ENCODE measurements around the gene LRRC56. TPM values are rescaled to one million over a fixed set of nuclear protein-coding genes. Genes with fewer than 3 reads are reported as not detected.
A peak's percentile ranks its signal among the peaks of the same experiment; 100 is the strongest.
"Not testable (repeated sequence)": the region's sequence is repeated elsewhere in the genome, so short reads cannot be mapped to it uniquely, and the experiment has no call there.

The LRRC56 gene
- total and polyA plus RNA-seq, 4 experiments from 2014 or later: 0.24 to 4.6 (median 3.0) TPM

DNA sequence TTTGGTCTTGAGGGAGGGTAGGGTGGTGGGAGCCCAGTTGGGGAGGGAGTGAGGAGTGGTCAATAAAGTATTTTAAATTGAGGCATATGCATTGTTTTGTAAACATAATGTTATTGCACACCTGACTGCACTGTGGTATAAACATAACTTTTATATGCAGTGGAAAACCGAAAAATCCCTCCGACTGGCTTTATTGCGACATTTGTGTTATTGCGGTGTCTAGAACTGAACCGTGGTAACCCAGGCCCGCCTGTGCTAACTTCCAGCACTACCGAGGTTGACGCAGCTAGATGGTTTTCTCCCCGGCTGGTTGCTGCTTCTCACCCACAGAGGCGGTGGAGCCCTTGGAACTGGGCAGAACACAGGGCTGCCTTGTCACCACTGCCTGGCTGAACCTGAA is 22.7 kb upstream of the LRRC56 start:
- H3K9me3 ChIP-seq (ENCODE audit: control insufficient read depth in 1 of 2, low read length in 2 of 2): no peaks in the 10 kb centered on the region
- ChIA-PET CTCF (ENCODE audit: partially characterized antibody) (no interaction called here), POLR2A (ENCODE audit: partially characterized antibody) (interaction anchor here (0.9 to 2.5 kb wide), 2 partner anchors 8 to 21 kb away, joined by 3 to 5 read pairs; partner anchors contain the start of genes HRAS and RNH1)
- no peaks in the 10 kb centered on the region for H3K36me3 ChIP-seq (ENCODE audit: insufficient read depth, low read length)
- Mint-ChIP-seq H3K27me3 (no peaks in the 10 kb centered on the region), H3K27ac (peak overlapping the region in 1 of 7 donors; percentile 5), H3K4me1 (peaks cover 2 to 5% (median 3%) of the 10 kb centered on the region in 4 donors), H3K9me3 (peaks cover 0 to 13% (median 1%) of the 10 kb centered on the region in 8 donors), H3K36me3 (peaks cover 9 to 14% of the 10 kb centered on the region in 2 donors), H3K4me3 (no peak overlapping the region)
- H3K4me3 ChIP-seq (ENCODE audit: low read length in 2 of 2): no peak overlapping the region
- H3K27me3 ChIP-seq (ENCODE audit: insufficient read depth, low read length): no peaks in the 10 kb centered on the region
- intact Hi-C loops (cut with micrococcal nuclease): loop anchor here (5.0 kb wide), 1 partner anchor 207 kb away; the partner anchor contains the start of gene IFITM2
- peaks cover 4% of the 10 kb centered on the region for H3K4me1 ChIP-seq (ENCODE audit: insufficient read depth, low read length)
- DNase-seq: no peak
- H3K27ac ChIP-seq (ENCODE audit: low read depth, low read length): no peak overlapping the region

DNA sequence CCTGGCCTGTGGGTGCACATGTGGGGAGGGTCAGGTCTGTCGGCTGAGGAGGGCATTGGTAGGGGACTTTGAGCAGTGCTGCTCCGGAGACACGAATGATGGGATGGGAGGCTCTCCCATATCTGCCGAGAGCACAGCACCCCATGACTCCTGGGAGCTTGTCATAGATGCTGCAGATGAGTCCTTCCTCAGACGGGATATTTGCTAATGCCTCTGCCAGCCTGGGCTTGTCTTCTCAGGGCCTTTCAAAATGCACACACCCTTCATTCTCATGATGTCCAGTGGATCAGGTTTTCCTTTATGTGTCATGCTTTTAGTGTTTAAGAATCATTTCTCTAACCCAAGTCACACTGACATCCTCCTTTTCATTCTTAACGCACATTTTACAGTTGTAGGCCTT is 22.2 kb upstream of the LRRC56 start:
- Histone ChIP-seq H3K4me3 (ENCODE audit: low read length in 2 of 2) (no peak overlapping the region), H3K27ac (ENCODE audit: low read depth, low read length) (no peak overlapping the region), H3K9me3 (ENCODE audit: control insufficient read depth in 1 of 2, low read length in 2 of 2) (no peaks in the 10 kb centered on the region), H3K36me3 (ENCODE audit: insufficient read depth, low read length) (no peaks in the 10 kb centered on the region), H3K27me3 (ENCODE audit: insufficient read depth, low read length) (no peaks in the 10 kb centered on the region), H3K4me1 (ENCODE audit: insufficient read depth, low read length) (peaks cover 4% of the 10 kb centered on the region)
- POLR2A ChIA-PET (ENCODE audit: partially characterized antibody): interaction anchor here (2.5 kb wide), 1 partner anchor 9 kb away, joined by 5 read pairs; the partner anchor contains the start of gene RNH1
- peaks cover 0 to 13% (median 1%) of the 10 kb centered on the region in 8 donors for H3K9me3 Mint-ChIP-seq
- DNase-seq: no peak
- intact Hi-C loops (cut with micrococcal nuclease): loop anchor here (5.0 kb wide), 1 partner anchor 208 kb away; the partner anchor contains the start of gene IFITM2
- H3K4me3 Mint-ChIP-seq: no peak overlapping the region
- CTCF ChIA-PET (ENCODE audit: partially characterized antibody): no interaction called here
- peaks cover 2 to 5% (median 3%) of the 10 kb centered on the region in 4 donors for H3K4me1 Mint-ChIP-seq
- H3K27ac Mint-ChIP-seq: peak overlapping the region in 1 of 7 donors; percentile 5
- peaks cover 5 to 9% of the 10 kb centered on the region in 2 donors for H3K36me3 Mint-ChIP-seq
- H3K27me3 Mint-ChIP-seq: no peaks in the 10 kb centered on the region

DNA sequence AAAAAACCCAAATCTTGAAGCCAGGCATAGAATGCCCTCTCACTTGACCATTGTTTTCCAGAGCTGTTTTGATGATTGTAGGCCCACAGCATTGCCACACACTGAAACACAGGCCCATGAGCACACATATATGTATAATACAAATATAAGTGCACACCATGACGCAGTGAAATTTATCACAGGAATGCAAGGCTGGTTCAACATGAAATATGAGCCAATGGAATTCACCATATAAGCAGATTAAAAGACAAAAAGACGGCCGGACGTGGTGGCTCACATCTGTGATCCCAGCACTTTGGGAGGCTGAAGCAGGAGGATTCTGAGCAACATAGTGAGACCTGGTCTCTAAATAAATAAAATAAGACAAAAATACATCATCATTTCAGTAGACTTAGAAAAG is 20.9 kb upstream of the LRRC56 start:
- H3K27me3 Mint-ChIP-seq: no peaks in the 10 kb centered on the region
- H3K9me3 Mint-ChIP-seq: peaks cover 0 to 13% (median 1%) of the 10 kb centered on the region in 8 donors
- DNase-seq: no peak
- H3K4me3 Mint-ChIP-seq: no peak overlapping the region
- CTCF ChIA-PET (ENCODE audit: partially characterized antibody): no interaction called here
- H3K27ac ChIP-seq (ENCODE audit: low read depth, low read length): no peak overlapping the region
- no peaks in the 10 kb centered on the region for H3K36me3 ChIP-seq (ENCODE audit: insufficient read depth, low read length)
- H3K4me3 ChIP-seq (ENCODE audit: low read length in 2 of 2): no peak overlapping the region
- H3K4me1 Mint-ChIP-seq: peaks cover 2 to 12% (median 3%) of the 10 kb centered on the region in 4 donors
- POLR2A ChIA-PET (ENCODE audit: partially characterized antibody): interaction anchor here (2.5 kb wide), 1 partner anchor 10 kb away, joined by 5 read pairs; the partner anchor contains the start of gene RNH1
- H3K27ac Mint-ChIP-seq: peak overlapping the region in 2 of 7 donors; percentile 31 to 60
- H3K4me1 ChIP-seq (ENCODE audit: insufficient read depth, low read length): peaks cover 4% of the 10 kb centered on the region
- H3K27me3 ChIP-seq (ENCODE audit: insufficient read depth, low read length): no peaks in the 10 kb centered on the region
- peaks cover 3 to 7% of the 10 kb centered on the region in 2 donors for H3K36me3 Mint-ChIP-seq
- intact Hi-C loops (cut with micrococcal nuclease): loop anchor here (5.0 kb wide), 1 partner anchor 209 kb away; the partner anchor contains the start of gene IFITM2
- no peaks in the 10 kb centered on the region for H3K9me3 ChIP-seq (ENCODE audit: control insufficient read depth in 1 of 2, low read length in 2 of 2)

DNA sequence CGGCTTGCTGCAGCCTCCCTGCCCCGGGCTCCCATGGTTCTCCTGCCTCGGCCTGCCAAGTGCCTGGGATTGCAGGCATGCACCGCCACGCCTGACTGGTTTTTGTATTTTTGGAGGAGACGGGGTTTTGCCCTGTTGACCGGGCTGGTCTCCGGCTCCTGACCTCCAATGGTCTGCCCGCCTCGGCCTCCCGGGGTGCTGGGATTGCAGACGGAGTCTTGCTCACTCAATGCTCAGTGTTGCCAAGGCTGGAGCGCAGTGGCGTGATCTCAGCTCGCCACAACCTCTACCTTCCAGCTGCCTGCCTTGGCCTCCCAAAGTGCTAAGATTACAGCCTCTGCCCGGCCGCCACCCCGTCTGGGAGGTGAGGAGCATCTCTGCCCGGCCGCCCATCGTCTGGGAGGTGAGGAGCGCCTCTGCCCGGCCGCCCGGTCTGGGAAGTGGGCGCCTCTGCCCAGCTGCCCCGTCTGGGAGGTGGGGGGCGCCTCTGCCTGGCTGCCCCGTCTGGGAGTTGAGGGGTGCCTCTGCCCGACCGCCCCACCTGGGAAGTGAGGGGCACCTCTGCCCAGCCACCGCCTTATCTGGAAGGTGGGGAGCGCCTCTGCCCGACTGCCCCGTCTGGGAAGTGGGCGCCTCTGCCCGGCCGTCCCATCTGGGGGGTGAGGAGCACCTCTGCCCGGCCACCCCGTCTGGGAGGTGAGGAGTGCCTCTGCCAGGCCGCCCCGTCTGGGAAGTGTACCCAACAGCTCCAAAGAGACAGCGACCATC is 20.2 kb upstream of the LRRC56 start:
- H3K27ac ChIP-seq (ENCODE audit: low read depth, low read length); H3K4me3 ChIP-seq (ENCODE audit: low read length in 2 of 2); H3K36me3 ChIP-seq (ENCODE audit: insufficient read depth, low read length); H3K36me3 Mint-ChIP-seq; CTCF ChIA-PET (ENCODE audit: partially characterized antibody); H3K27me3 Mint-ChIP-seq; H3K4me3 Mint-ChIP-seq; H3K27me3 ChIP-seq (ENCODE audit: insufficient read depth, low read length); H3K9me3 ChIP-seq (ENCODE audit: control insufficient read depth in 1 of 2, low read length in 2 of 2); H3K4me1 ChIP-seq (ENCODE audit: insufficient read depth, low read length); DNase-seq: not testable (repeated sequence)
- POLR2A ChIA-PET (ENCODE audit: partially characterized antibody): interaction anchor here (1.5 to 2.5 kb wide), 2 partner anchors 9 to 11 kb away, joined by 5 read pairs; partner anchors contain the start of gene RNH1
- peaks cover 0 to 13% (median 1%) of the 10 kb centered on the region in 8 donors for H3K9me3 Mint-ChIP-seq
- peak overlapping the region in 1 of 7 donors; percentile 31 for H3K27ac Mint-ChIP-seq
- intact Hi-C loops (cut with micrococcal nuclease): loop anchor here (5.0 kb wide), 1 partner anchor 210 kb away; the partner anchor contains the start of gene IFITM2
- H3K4me1 Mint-ChIP-seq: peaks cover 2 to 12% (median 3%) of the 10 kb centered on the region in 4 donors

DNA sequence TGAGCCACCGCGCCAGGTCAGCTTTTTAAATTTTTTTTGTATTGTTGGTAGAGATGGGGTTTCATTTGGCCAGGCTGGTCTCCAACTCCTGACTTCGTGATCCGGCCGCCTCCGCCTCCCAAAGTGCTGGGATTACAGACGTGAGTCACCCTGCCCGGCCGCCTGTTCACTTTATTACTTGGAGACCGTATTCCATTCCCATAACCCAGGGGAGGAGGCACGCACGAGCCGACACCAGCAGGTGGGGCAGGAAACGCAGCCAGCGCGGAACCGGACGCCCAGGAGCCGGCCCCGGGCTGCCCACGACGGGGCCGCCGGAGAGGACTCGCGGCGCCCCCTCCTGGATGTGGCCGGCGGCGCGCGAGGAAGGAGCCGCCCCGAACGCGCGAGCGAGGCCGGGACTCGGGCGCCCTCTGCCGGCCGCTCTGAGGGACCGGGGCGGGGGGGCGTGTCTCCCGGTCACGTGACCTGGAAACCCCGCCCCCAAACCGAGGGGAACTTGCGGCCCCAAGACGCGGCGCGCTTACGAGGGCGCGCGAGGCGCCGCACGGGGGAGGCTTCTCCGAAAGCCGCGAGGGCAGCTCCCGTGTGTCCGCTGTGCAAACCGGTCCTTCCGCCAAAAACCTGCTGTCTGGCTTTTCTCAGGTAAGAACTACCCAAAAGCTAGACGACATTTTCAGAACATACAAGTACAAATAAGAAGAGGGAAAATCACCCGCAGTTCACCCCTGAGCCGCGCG is 18.7 kb upstream of the LRRC56 start:
- Histone ChIP-seq H3K27ac (ENCODE audit: low read depth, low read length) (no peak overlapping the region), H3K36me3 (ENCODE audit: insufficient read depth, low read length) (no peaks in the 10 kb centered on the region), H3K4me3 (ENCODE audit: low read length in 2 of 2) (peak overlapping the region in 1 of 2 donors; percentile 30), H3K27me3 (ENCODE audit: insufficient read depth, low read length) (no peaks in the 10 kb centered on the region), H3K4me1 (ENCODE audit: insufficient read depth, low read length) (peaks cover 4% of the 10 kb centered on the region), H3K9me3 (ENCODE audit: control insufficient read depth in 1 of 2, low read length in 2 of 2) (no peaks in the 10 kb centered on the region)
- Mint-ChIP-seq H3K4me3 (peak overlapping the region; percentile 20 to 91 (median 84)), H3K27me3 (no peaks in the 10 kb centered on the region), H3K27ac (peak overlapping the region; percentile 80 to 92 (median 88)), H3K4me1 (peaks cover 2 to 12% (median 3%) of the 10 kb centered on the region in 4 donors), H3K9me3 (peaks cover 0 to 15% (median 1%) of the 10 kb centered on the region in 8 donors), H3K36me3 (no peaks in the 10 kb centered on the region)
- POLR2A ChIA-PET (ENCODE audit: partially characterized antibody): interaction anchor here (0.8 to 1.9 kb wide), 6 partner anchors 10 to 250 kb away, joined by 3 to 16 read pairs (median 5); partner anchors contain the start of genes HRAS and RNH1
- DNase-seq: peak; percentile 82 to 91 (median 84)
- CTCF ChIA-PET (ENCODE audit: partially characterized antibody): interaction anchor here (0.6 to 2.0 kb wide), 15 partner anchors 9 to 267 kb away, joined by 3 to 23 read pairs (median 4); partner anchors contain the start of genes LRRC56, RNH1 and SIGIRR
- intact Hi-C loops (cut with micrococcal nuclease): loop anchor here (1.0 to 5.0 kb wide), 4 partner anchors 11 to 211 kb away; partner anchors contain the start of genes HRAS, IFITM2, PTDSS2 and RNH1

DNA sequence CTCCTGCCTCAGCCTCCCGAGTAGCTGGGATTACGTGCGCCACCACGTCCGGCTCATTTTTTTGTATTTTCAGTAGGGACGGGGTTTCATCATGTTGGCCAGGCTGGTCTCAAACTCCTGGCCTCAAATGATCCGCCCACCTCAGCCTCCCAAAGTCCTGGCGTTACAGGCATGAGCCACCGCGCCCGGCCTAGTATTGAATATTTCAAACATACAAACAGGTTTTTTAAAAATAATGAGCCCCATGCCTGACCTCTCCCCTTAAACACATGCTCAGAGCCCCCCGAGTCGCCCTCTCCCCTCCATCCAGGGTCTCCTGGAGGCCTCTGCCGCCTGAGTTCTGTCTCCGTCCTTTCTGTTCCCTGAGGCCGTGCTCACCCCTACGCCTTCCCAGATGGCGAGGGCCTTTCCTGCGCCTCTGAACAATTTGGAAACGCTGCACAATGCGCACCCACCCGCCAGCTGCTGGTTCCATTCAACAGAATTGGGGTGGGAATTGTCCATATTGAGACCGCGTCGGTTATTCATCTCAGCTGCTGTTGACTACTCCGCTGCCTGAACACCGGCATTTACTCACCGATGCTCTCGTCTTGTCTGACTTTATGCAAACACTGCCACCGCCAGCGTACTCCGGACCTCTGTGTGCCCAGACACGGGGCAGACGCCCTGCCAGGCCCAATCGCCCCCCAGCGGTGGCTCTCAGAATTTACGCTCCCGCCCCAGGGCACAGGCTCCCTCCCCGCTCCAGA is 16.7 kb upstream of the LRRC56 start:
- ChIA-PET POLR2A (ENCODE audit: partially characterized antibody) (no interaction called here), CTCF (ENCODE audit: partially characterized antibody) (interaction anchor here (1.5 kb wide), 1 partner anchor 270 kb away, joined by 3 read pairs; no protein-coding TSS in a partner anchor)
- no peak overlapping the region for H3K27ac ChIP-seq (ENCODE audit: low read depth, low read length)
- Mint-ChIP-seq H3K4me1 (peaks cover 2 to 12% (median 3%) of the 10 kb centered on the region in 4 donors), H3K27ac (peak overlapping the region in 2 of 7 donors; percentile 25 to 78), H3K27me3 (no peaks in the 10 kb centered on the region), H3K9me3 (peaks cover 0 to 15% (median 1%) of the 10 kb centered on the region in 8 donors), H3K36me3 (no peaks in the 10 kb centered on the region), H3K4me3 (peak overlapping the region in 1 of 8 donors; percentile 46)
- no peak overlapping the region for H3K4me3 ChIP-seq (ENCODE audit: low read length in 2 of 2)
- no peaks in the 10 kb centered on the region for H3K27me3 ChIP-seq (ENCODE audit: insufficient read depth, low read length)
- peaks cover 4% of the 10 kb centered on the region for H3K4me1 ChIP-seq (ENCODE audit: insufficient read depth, low read length)
- intact Hi-C loops (cut with micrococcal nuclease): no loop called here
- no peaks in the 10 kb centered on the region for H3K36me3 ChIP-seq (ENCODE audit: insufficient read depth, low read length)
- no peak for DNase-seq
- H3K9me3 ChIP-seq (ENCODE audit: control insufficient read depth in 1 of 2, low read length in 2 of 2): no peaks in the 10 kb centered on the region

All from CD4-positive, alpha-beta memory T cell (primary cell).